IMR-90 (cell line): Measurements from ENCODE around the gene TMSB15C. TPM values are rescaled to one million over a fixed set of nuclear protein-coding genes. Genes with fewer than 3 reads are reported as not detected.

ENCODE experiments used
- ATAC-seq: fragments of 200-7000 bp; cut with Tn5 transposase; 2 replicates; pipeline ENCODE4 v1.9.1; 2020; ENCODE audit warnings: low read depth, mild to moderate bottlenecking, moderate library complexity
- BruUV-seq: library from RNA; stranded (reverse); fragments of 400-500 nt; replicated peaks from 2 replicates; lab custom pipeline; 2021; lab: Mats Ljungman, UMichigan
- CTCF ChIA-PET: fragments of 300-600 bp; formaldehyde crosslinking; extraction: SDS; loops from one replicate; lab custom pipeline; 2021; ENCODE audit warnings: antibody characterized with exemption; lab: Yijun Ruan, JAX
- POLR2A ChIA-PET: fragments of 300-600 bp; sonication (Branson Sonifier 250); formaldehyde crosslinking; loops from one replicate; lab custom pipeline; 2022; ENCODE audit warnings: antibody characterized with exemption; ENCODE audit not compliant: unreplicated experiment; lab: Charles Lee
- DNase-seq: peaks from one replicate; pipeline ENCODE4 v3.0.0; 2013
- H2AFZ ChIP-seq: replicated peaks from 2 replicates; pipeline ENCODE3; 2013; ENCODE audit warnings: low read length, mild to moderate bottlenecking; ENCODE audit not compliant: poor library complexity
- H2AK5ac ChIP-seq: 2 replicates; pipeline ENCODE4 v1.6.1; 2013; ENCODE audit warnings: low read depth, low read length, inconsistent platforms
- H2AK9ac ChIP-seq: replicated peaks from 2 replicates; pipeline ENCODE3; 2013; ENCODE audit warnings: mild to moderate bottlenecking, low read depth, low read length, moderate library complexity; ENCODE audit not compliant: poor library complexity
- H2BK120ac ChIP-seq: 2 replicates; pipeline ENCODE4 v1.6.1; 2013; ENCODE audit warnings: low read depth, low read length, inconsistent platforms
- H2BK15ac ChIP-seq: 3 replicates; pipeline ENCODE4 v1.6.1; 2013; ENCODE audit warnings: low read depth, low read length, inconsistent platforms
- H2BK20ac ChIP-seq: 2 replicates; pipeline ENCODE4 v1.6.1; 2013; ENCODE audit warnings: low read depth, mild to moderate bottlenecking, inconsistent platforms, low read length, moderate library complexity
- H2BK5ac ChIP-seq: 2 replicates; pipeline ENCODE4 v1.6.1; 2013; ENCODE audit warnings: mild to moderate bottlenecking, low read depth, low read length, inconsistent platforms; ENCODE audit not compliant: poor library complexity, severe bottlenecking
- H3K14ac ChIP-seq: replicated peaks from 2 replicates; pipeline ENCODE4 v1.6.1; 2013; ENCODE audit warnings: low read depth, low read length, inconsistent platforms
- H3K18ac ChIP-seq: 2 replicates; pipeline ENCODE4 v1.6.1; 2013; ENCODE audit warnings: low read depth, low read length, control low read depth
- H3K23ac ChIP-seq: 2 replicates; pipeline ENCODE4 v1.6.1; 2013; ENCODE audit warnings: low read depth, low read length, inconsistent platforms
- H3K27ac ChIP-seq: 2 replicates; pipeline ENCODE4 v1.5.1; 2013; ENCODE audit warnings: mild to moderate bottlenecking, control low read depth, low read length; ENCODE audit not compliant: insufficient read depth
- H3K27me3 ChIP-seq: 2 replicates; pipeline ENCODE4 v1.6.1; 2013; ENCODE audit warnings: low read length; ENCODE audit not compliant: control insufficient read depth, insufficient read depth
- H3K36me3 ChIP-seq: 2 replicates; pipeline ENCODE4 v1.6.1; 2013; ENCODE audit warnings: low read length, mixed read lengths; ENCODE audit not compliant: control insufficient read depth, insufficient read depth
- H3K4ac ChIP-seq: 2 replicates; pipeline ENCODE4 v1.6.1; 2013; ENCODE audit warnings: low read depth, low read length, inconsistent platforms
- H3K4me1 ChIP-seq: 2 replicates; pipeline ENCODE4 v1.6.1; 2013; ENCODE audit warnings: low read length, mixed read lengths; ENCODE audit not compliant: control insufficient read depth, insufficient read depth
- H3K4me2 ChIP-seq: 2 replicates; pipeline ENCODE4 v1.6.1; 2013; ENCODE audit warnings: low read depth, mild to moderate bottlenecking, control low read depth, low read length, moderate library complexity
- H3K4me3 ChIP-seq: 2 replicates; pipeline ENCODE4 v1.5.1; 2013; ENCODE audit warnings: low read depth, mild to moderate bottlenecking, control low read depth, low read length, moderate library complexity; ENCODE audit not compliant: insufficient read depth
- H3K56ac ChIP-seq: 2 replicates; pipeline ENCODE4 v1.6.1; 2013; ENCODE audit warnings: low read length, inconsistent platforms; ENCODE audit not compliant: insufficient read depth; ENCODE audit errors: extremely low read depth
- H3K79me1 ChIP-seq, 2 experiments: 2 replicates each; pipeline ENCODE4 v1.6.1; 2013; ENCODE audit warnings: low read length in 2 of 2, inconsistent platforms in 1 of 2, low read depth in 1 of 2
- H3K9ac ChIP-seq: 2 replicates; pipeline ENCODE4 v1.6.1; 2013; ENCODE audit warnings: low read depth, low read length, control low read depth
- H3K9me1 ChIP-seq: 2 replicates; pipeline ENCODE4 v1.6.1; 2013; ENCODE audit warnings: low read length, inconsistent platforms; ENCODE audit not compliant: insufficient read depth
- H3K9me3 ChIP-seq: 2 replicates; pipeline ENCODE4 v1.6.1; 2013; ENCODE audit warnings: low read length; ENCODE audit not compliant: control insufficient read depth, insufficient read depth
- H4K20me1 ChIP-seq: 2 replicates; pipeline ENCODE4 v1.6.1; 2013; ENCODE audit warnings: low read length, inconsistent platforms; ENCODE audit not compliant: insufficient read depth
- H4K5ac ChIP-seq: 2 replicates; pipeline ENCODE4 v1.6.1; 2013; ENCODE audit warnings: mild to moderate bottlenecking, low read depth, low read length, control low read depth
- H4K8ac ChIP-seq, 2 experiments: 2 replicates each; pipeline ENCODE4 v1.6.1; 2013; ENCODE audit warnings: low read depth in 2 of 2, low read length in 2 of 2, control low read depth in 1 of 2, inconsistent platforms in 1 of 2
- H4K91ac ChIP-seq: 2 replicates; pipeline ENCODE4 v1.6.1; 2013; ENCODE audit warnings: low read depth, low read length, inconsistent platforms; ENCODE audit not compliant: insufficient read depth
- FOS ChIP-seq: fragments of 150-350 bp; IDR thresholded peaks from 2 replicates; pipeline ENCODE4 v1.6.1; 2016; ENCODE audit warnings: low read depth, low read length
- MAZ ChIP-seq: IDR thresholded peaks from 2 replicates; pipeline ENCODE4 v1.6.1; 2012; ENCODE audit warnings: low read depth, mild to moderate bottlenecking, low read length, improper control_type of control experiment, moderate library complexity, borderline replicate concordance
- RAD21 ChIP-seq: IDR thresholded peaks from 2 replicates; pipeline ENCODE4 v1.6.1; 2012; ENCODE audit warnings: low read length, improper control_type of control experiment
- RCOR1 ChIP-seq: IDR thresholded peaks from 2 replicates; pipeline ENCODE4 v1.6.1; 2012; ENCODE audit warnings: mild to moderate bottlenecking, low read length, improper control_type of control experiment; ENCODE audit not compliant: insufficient replicate concordance
- SMC3 ChIP-seq: fragments of 150-350 bp; IDR thresholded peaks from 2 replicates; pipeline ENCODE4 v1.6.1; 2016; ENCODE audit warnings: low read depth, mild to moderate bottlenecking, antibody characterized with exemption, low read length, moderate library complexity
- WGBS, 2 experiments: methylation state at CpG; one replicate each; pipeline versions ENCODE4 v1.1.5 to v1.1.7; 2013; ENCODE audit warnings: missing lambda C conversion rate in 2 of 2; ENCODE audit not compliant: insufficient read length in 1 of 2; ENCODE audit errors: extremely low coverage in 2 of 2; 5-methylcytosine and 5-hydroxymethylcytosine counted together
- dilution Hi-C: fragments of 300-500 bp; cut with HindIII; formaldehyde crosslinking; loops from one replicate; pipeline ENCODE4 v1.14.3; 2018; ENCODE audit warnings: low sequenced_read_pairs; ENCODE audit not compliant: unreplicated experiment
- in situ Hi-C: fragments of 300-500 bp; cut with MboI; formaldehyde crosslinking; loops from 3 replicates; pipeline ENCODE4 v1.14.3; 2019; ENCODE audit warnings: low sequenced_read_pairs, inconsistent platforms, mixed read lengths
- intact Hi-C: fragments of 100-400 bp; cut with micrococcal nuclease; formaldehyde crosslinking; loops from 2 replicates; pipeline ENCODE4 v1.10.0; 2022
- polyA plus RNA-seq, 3 experiments: library from polyadenylated mRNA; depleted of rRNA; stranded (reverse); fragments of >200 nt; gene quantifications; 2 replicates each; pipeline ENCODE4 v1.2.3, GENCODE V29; 2012; ENCODE audit warnings: low replicate concordance in 1 of 3
- total RNA-seq: library from RNA; depleted of rRNA; stranded (reverse); fragments of >200 nt; gene quantifications from 2 replicates; pipeline ENCODE4 v1.2.3, GENCODE V29; 2012
- TF ChIP-seq, protein P1 (sequence below): fragments of 150-350 bp; IDR thresholded peaks from 2 replicates; pipeline ENCODE4 v1.6.1; 2016; ENCODE audit warnings: low read depth, mild to moderate bottlenecking, low read length, moderate library complexity, borderline replicate concordance

The TMSB15C gene
- total and polyA plus RNA-seq, 2 of the 4 experiments (the other 2 are of a cell fraction), result 1.9 to 2.0 TPM

DNA sequence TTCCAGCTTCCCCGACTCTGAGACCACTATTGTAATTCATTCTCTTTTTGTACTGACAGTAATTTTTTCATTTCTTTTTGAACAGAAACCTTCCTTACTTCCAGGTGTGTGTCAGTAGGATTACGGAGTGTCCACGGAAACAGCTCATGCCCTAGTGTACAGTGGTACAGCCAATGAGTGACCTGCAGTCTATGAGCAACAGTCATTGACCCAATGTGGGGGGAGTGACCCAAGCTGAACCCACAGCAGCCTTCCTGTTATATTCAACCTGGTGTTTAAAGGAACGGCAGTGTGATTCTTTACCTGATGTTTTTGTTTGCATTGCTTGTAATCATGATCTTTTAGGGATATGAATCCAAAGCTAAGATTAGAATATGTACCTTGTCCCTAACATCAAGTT is 35.0 kb downstream of the TMSB15C start:
- intact Hi-C loops (no loop called here), dilution Hi-C loops (no loop called here), in situ Hi-C loops (no loop called here)
- Histone ChIP-seq H3K4me1 (no peaks in the 10 kb centered on the region), H3K4me2 (no peak overlapping the region), H2AFZ (no peak overlapping the region), H3K27me3 (peaks cover 4% of the 10 kb centered on the region), H3K27ac (no peak overlapping the region), H3K36me3 (no peaks in the 10 kb centered on the region), H3K4ac (no peak overlapping the region), H4K5ac (no peak overlapping the region), H3K9me1 (no peaks in the 10 kb centered on the region), H2AK9ac (no peak overlapping the region), H2BK120ac (no peak overlapping the region), H2BK15ac (no peak overlapping the region), H3K23ac (no peak overlapping the region), H3K79me1 (no peaks in the 10 kb centered on the region), H4K91ac (no peak overlapping the region), H3K9ac (no peak overlapping the region), H3K14ac (no peak overlapping the region), H2BK5ac (no peak overlapping the region), H3K9me3 (no peaks in the 10 kb centered on the region), H4K20me1 (no peaks in the 10 kb centered on the region), H3K56ac (no peak overlapping the region), H2BK20ac (no peak overlapping the region), H2AK5ac (no peak overlapping the region), H4K8ac (no peak overlapping the region), H3K4me3 (no peak overlapping the region), H3K18ac (no peak overlapping the region)
- ChIA-PET POLR2A (no interaction called here), CTCF (no interaction called here)
- TF ChIP-seq SMC3, result no peak
- TF ChIP-seq, protein P1, sequence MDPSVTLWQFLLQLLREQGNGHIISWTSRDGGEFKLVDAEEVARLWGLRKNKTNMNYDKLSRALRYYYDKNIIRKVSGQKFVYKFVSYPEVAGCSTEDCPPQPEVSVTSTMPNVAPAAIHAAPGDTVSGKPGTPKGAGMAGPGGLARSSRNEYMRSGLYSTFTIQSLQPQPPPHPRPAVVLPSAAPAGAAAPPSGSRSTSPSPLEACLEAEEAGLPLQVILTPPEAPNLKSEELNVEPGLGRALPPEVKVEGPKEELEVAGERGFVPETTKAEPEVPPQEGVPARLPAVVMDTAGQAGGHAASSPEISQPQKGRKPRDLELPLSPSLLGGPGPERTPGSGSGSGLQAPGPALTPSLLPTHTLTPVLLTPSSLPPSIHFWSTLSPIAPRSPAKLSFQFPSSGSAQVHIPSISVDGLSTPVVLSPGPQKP, result no peak
- no peak for TF ChIP-seq FOS
- no peak for TF ChIP-seq MAZ
- TF ChIP-seq RAD21, result no peak
- no peak for TF ChIP-seq RCOR1
- no TSS peak for BruUV-seq
- no peak for DNase-seq
- ATAC-seq, result no peak
- no CpG with 5 or more reads among the region's 4 CpGs for WGBS, 2 experiments
